Mesothelial cell of epicardium (in vitro differentiated cells): ENCODE results near the gene DMAC2. TPM values are rescaled to one million over a fixed set of nuclear protein-coding genes. Genes with fewer than 3 reads are reported as not detected.

ENCODE experiments used
- DNase-seq, 2 experiments: peaks; one replicate each; pipeline ENCODE4 v3.0.0; 2021; ENCODE audit warnings: low spot score in 2 of 2; ENCODE audit not compliant: unreplicated experiment in 2 of 2
- H3K27ac Mint-ChIP-seq: 2 replicates; pipeline ENCODE4 v1.8.0; 2021; ENCODE audit warnings: mixed read lengths
- H3K27me3 Mint-ChIP-seq: 2 replicates; pipeline ENCODE4 v1.8.0; 2021; ENCODE audit warnings: low read depth, mixed read lengths
- H3K36me3 Mint-ChIP-seq: 2 replicates; pipeline ENCODE4 v1.8.0; 2021; ENCODE audit warnings: mixed read lengths
- H3K4me1 Mint-ChIP-seq: 2 replicates; pipeline ENCODE4 v1.8.0; 2021; ENCODE audit warnings: mixed read lengths
- H3K4me3 Mint-ChIP-seq: 2 replicates; pipeline ENCODE4 v1.8.0; 2021; ENCODE audit warnings: mild to moderate bottlenecking, moderate library complexity, mixed read lengths
- H3K9me3 Mint-ChIP-seq: 2 replicates; pipeline ENCODE4 v1.8.0; 2021; ENCODE audit warnings: mixed read lengths
- CTCF ChIP-seq: fragments of 200-600 bp; sonication (generic); IDR thresholded peaks from one replicate; pipeline ENCODE4 v1.5.0; 2021; ENCODE audit warnings: antibody characterized with exemption; ENCODE audit not compliant: unreplicated experiment
- total RNA-seq: library from RNA; stranded (reverse); gene quantifications from 3 replicates; pipeline ENCODE4 v1.2.1, GENCODE V29; 2021

DMAC2 gene
- total RNA-seq, 1 donor from 2014 or later: 41.4 TPM

GRCh38 chr19:41457241-41457640 is 17.5 kb upstream of the DMAC2 start:
- no peak for DNase-seq
- no peaks in the 10 kb centered on the region for H3K27me3 Mint-ChIP-seq
- no peaks in the 10 kb centered on the region for H3K36me3 Mint-ChIP-seq
- no peak overlapping the region for H3K4me3 Mint-ChIP-seq
- H3K4me1 Mint-ChIP-seq: no peaks in the 10 kb centered on the region
- TF ChIP-seq CTCF: no peak
- peaks cover 30% of the 10 kb centered on the region for H3K9me3 Mint-ChIP-seq
- H3K27ac Mint-ChIP-seq: no peak overlapping the region

- Mint-ChIP-seq H3K4me3 (no peak overlapping the region), H3K27ac (no peak overlapping the region), H3K9me3 (peaks cover 27% of the 10 kb centered on the region), H3K36me3 (no peaks in the 10 kb centered on the region), H3K27me3 (no peaks in the 10 kb centered on the region), H3K4me1 (no peaks in the 10 kb centered on the region)
- no peak for TF ChIP-seq CTCF
- DNase-seq: no peak
These were observed 16.7 kb upstream of the DMAC2 start for GRCh38 chr19:41456342-41456918.

- H3K36me3 Mint-ChIP-seq: no peaks in the 10 kb centered on the region
- TF ChIP-seq CTCF: no peak
- no peak overlapping the region for H3K4me3 Mint-ChIP-seq
- H3K27me3 Mint-ChIP-seq: no peaks in the 10 kb centered on the region
- no peak overlapping the region for H3K27ac Mint-ChIP-seq
- H3K9me3 Mint-ChIP-seq: peaks cover 27% of the 10 kb centered on the region
- no peaks in the 10 kb centered on the region for H3K4me1 Mint-ChIP-seq
- no peak for DNase-seq
These were observed 16.2 kb upstream of the DMAC2 start for GRCh38 chr19:41455936-41456335.

- no peak for TF ChIP-seq CTCF
- peaks cover 19% of the 10 kb centered on the region for H3K9me3 Mint-ChIP-seq
- no peak overlapping the region for H3K27ac Mint-ChIP-seq
- peaks cover 11% of the 10 kb centered on the region for H3K27me3 Mint-ChIP-seq
- no peak for DNase-seq
- no peaks in the 10 kb centered on the region for H3K36me3 Mint-ChIP-seq
- H3K4me1 Mint-ChIP-seq: peaks cover 2% of the 10 kb centered on the region
- H3K4me3 Mint-ChIP-seq: no peak overlapping the region
These were observed 13.0 kb upstream of the DMAC2 start for GRCh38 chr19:41452584-41453275.

GRCh38 chr19:41449865-41450178 is 10.1 kb upstream of the DMAC2 start:
- TF ChIP-seq CTCF: no peak
- Mint-ChIP-seq H3K9me3 (peaks cover 3% of the 10 kb centered on the region), H3K27me3 (peaks cover 23% of the 10 kb centered on the region), H3K4me1 (peaks cover 2% of the 10 kb centered on the region), H3K27ac (no peak overlapping the region), H3K4me3 (no peak overlapping the region), H3K36me3 (no peaks in the 10 kb centered on the region)
- no peak for DNase-seq
